ENCODE data around the gene HAUS6. TPM values are rescaled to one million over a fixed set of nuclear protein-coding genes. Genes with fewer than 3 reads are reported as not detected.
A peak's percentile ranks its signal among the peaks of the same experiment; 100 is the strongest.
"Not testable (repeated sequence)": the region's sequence is repeated elsewhere in the genome, so short reads cannot be mapped to it uniquely, and the experiment has no call there.

HAUS6 gene
- total and polyA plus RNA-seq, 4 experiments from 2014 or later = 6.7 to 20.9 (median 13.5) TPM

- Histone ChIP-seq H3K4me3 (ENCODE audit: low read length in 2 of 2) (no peak overlapping the region), H3K27ac (ENCODE audit: low read depth, low read length) (no peak overlapping the region), H3K36me3 (ENCODE audit: insufficient read depth, low read length) (no peaks in the 10 kb centered on the region), H3K9me3 (ENCODE audit: control insufficient read depth in 1 of 2, low read length in 2 of 2) (no peaks in the 10 kb centered on the region), H3K27me3 (ENCODE audit: insufficient read depth, low read length) (peaks cover 4% of the 10 kb centered on the region), H3K4me1 (ENCODE audit: insufficient read depth, low read length) (no peaks in the 10 kb centered on the region)
- peaks cover 4 to 11% of the 10 kb centered on the region in 2 donors for H3K27me3 Mint-ChIP-seq
- H3K4me1 Mint-ChIP-seq = peaks cover 0 to 2% (median under 1%) of the 10 kb centered on the region in 4 donors
- intact Hi-C loops (cut with micrococcal nuclease) = loop anchor here (5.0 kb wide), 2 partner anchors 429 to 1216 kb away; no protein-coding TSS in a partner anchor
- no peaks in the 10 kb centered on the region for H3K36me3 Mint-ChIP-seq
- CTCF ChIA-PET (ENCODE audit: partially characterized antibody) = interaction anchor here (1.3 to 3.2 kb wide), 9 partner anchors 10 to 773 kb away, joined by 5 to 28 read pairs (median 7); partner anchors contain the start of gene RRAGA
- H3K27ac Mint-ChIP-seq = no peak overlapping the region
- no peak overlapping the region for H3K4me3 Mint-ChIP-seq
- no peak for DNase-seq
- POLR2A ChIA-PET (ENCODE audit: partially characterized antibody) = no interaction called here
- H3K9me3 Mint-ChIP-seq = no peaks in the 10 kb centered on the region
Measured at GRCh38 chr9:19027825-19028224, 74.9 kb downstream of the HAUS6 start.

- Mint-ChIP-seq H3K27ac (peak overlapping the region in 1 of 7 donors; percentile 88), H3K36me3 (no peaks in the 10 kb centered on the region), H3K4me3 (no peak overlapping the region), H3K4me1 (peaks cover 0 to 6% (median 3%) of the 10 kb centered on the region in 4 donors), H3K9me3 (peaks cover 0 to 3% (median 0%) of the 10 kb centered on the region in 8 donors), H3K27me3 (peaks cover 4 to 12% of the 10 kb centered on the region in 2 donors)
- intact Hi-C loops (cut with micrococcal nuclease) = loop anchor here (5.0 kb wide), 2 partner anchors 431 to 1214 kb away; no protein-coding TSS in a partner anchor
- peaks cover 4% of the 10 kb centered on the region for H3K27me3 ChIP-seq (ENCODE audit: insufficient read depth, low read length)
- no peak for DNase-seq
- POLR2A ChIA-PET (ENCODE audit: partially characterized antibody) = interaction anchor here (1.5 kb wide), 1 partner anchor 22 kb away, joined by 6 read pairs; the partner anchor contains the start of gene RRAGA
- H3K9me3 ChIP-seq (ENCODE audit: control insufficient read depth in 1 of 2, low read length in 2 of 2) = no peaks in the 10 kb centered on the region
- H3K27ac ChIP-seq (ENCODE audit: low read depth, low read length) = no peak overlapping the region
- H3K4me3 ChIP-seq (ENCODE audit: low read length in 2 of 2) = no peak overlapping the region
- CTCF ChIA-PET (ENCODE audit: partially characterized antibody) = interaction anchor here (0.7 to 3.2 kb wide), 9 partner anchors 11 to 770 kb away, joined by 3 to 12 read pairs (median 3); partner anchors contain the start of gene RRAGA
- no peaks in the 10 kb centered on the region for H3K36me3 ChIP-seq (ENCODE audit: insufficient read depth, low read length)
- H3K4me1 ChIP-seq (ENCODE audit: insufficient read depth, low read length) = no peaks in the 10 kb centered on the region
Measured at GRCh38 chr9:19026375-19026774, 76.3 kb downstream of the HAUS6 start.

GRCh38 chr9:19023078-19023477, 79.6 kb downstream of the HAUS6 start:
- Histone ChIP-seq H3K36me3 (ENCODE audit: insufficient read depth, low read length) (no peaks in the 10 kb centered on the region), H3K27me3 (ENCODE audit: insufficient read depth, low read length) (no peaks in the 10 kb centered on the region), H3K9me3 (ENCODE audit: control insufficient read depth in 1 of 2, low read length in 2 of 2) (no peaks in the 10 kb centered on the region), H3K4me3 (ENCODE audit: low read length in 2 of 2) (no peak overlapping the region), H3K4me1 (ENCODE audit: insufficient read depth, low read length) (no peaks in the 10 kb centered on the region), H3K27ac (ENCODE audit: low read depth, low read length) (no peak overlapping the region)
- Mint-ChIP-seq H3K27ac (no peak overlapping the region), H3K4me1 (peaks cover 0 to 6% (median 2%) of the 10 kb centered on the region in 4 donors), H3K4me3 (no peak overlapping the region), H3K9me3 (peaks cover 0 to 3% (median 0%) of the 10 kb centered on the region in 8 donors), H3K27me3 (peaks cover 0 to 7% of the 10 kb centered on the region in 2 donors), H3K36me3 (no peaks in the 10 kb centered on the region)
- ChIA-PET POLR2A (ENCODE audit: partially characterized antibody) (no interaction called here), CTCF (ENCODE audit: partially characterized antibody) (interaction anchor here (1.2 kb wide), 1 partner anchor 56 kb away, joined by 3 read pairs; no protein-coding TSS in a partner anchor)
- DNase-seq = no peak
- intact Hi-C loops (cut with micrococcal nuclease) = no loop called here

- POLR2A ChIA-PET (ENCODE audit: partially characterized antibody) = no interaction called here
- Mint-ChIP-seq H3K4me1 (peaks cover 0 to 6% (median 2%) of the 10 kb centered on the region in 4 donors), H3K36me3 (no peaks in the 10 kb centered on the region), H3K27ac (peak overlapping the region in 1 of 7 donors; percentile 13), H3K27me3 (peaks cover 0 to 7% of the 10 kb centered on the region in 2 donors), H3K9me3 (peaks cover 0 to 3% (median 0%) of the 10 kb centered on the region in 8 donors), H3K4me3 (peak overlapping the region in 1 of 8 donors; percentile 2)
- CTCF ChIA-PET (ENCODE audit: partially characterized antibody) = no interaction called here
- Histone ChIP-seq H3K4me1 (ENCODE audit: insufficient read depth, low read length) (no peaks in the 10 kb centered on the region), H3K9me3 (ENCODE audit: control insufficient read depth in 1 of 2, low read length in 2 of 2) (no peaks in the 10 kb centered on the region), H3K27me3 (ENCODE audit: insufficient read depth, low read length) (no peaks in the 10 kb centered on the region), H3K4me3 (ENCODE audit: low read length in 2 of 2) (no peak overlapping the region), H3K36me3 (ENCODE audit: insufficient read depth, low read length) (no peaks in the 10 kb centered on the region), H3K27ac (ENCODE audit: low read depth, low read length) (no peak overlapping the region)
- intact Hi-C loops (cut with micrococcal nuclease) = no loop called here
- no peak for DNase-seq
Measured at GRCh38 chr9:19022206-19022605, 80.5 kb downstream of the HAUS6 start.

- POLR2A ChIA-PET (ENCODE audit: partially characterized antibody); intact Hi-C loops (cut with micrococcal nuclease); H3K4me1 ChIP-seq (ENCODE audit: insufficient read depth, low read length); DNase-seq; H3K36me3 ChIP-seq (ENCODE audit: insufficient read depth, low read length); H3K27ac ChIP-seq (ENCODE audit: low read depth, low read length); H3K9me3 ChIP-seq (ENCODE audit: control insufficient read depth in 1 of 2, low read length in 2 of 2); H3K4me3 Mint-ChIP-seq; H3K36me3 Mint-ChIP-seq; CTCF ChIA-PET (ENCODE audit: partially characterized antibody); H3K4me1 Mint-ChIP-seq; H3K27me3 ChIP-seq (ENCODE audit: insufficient read depth, low read length); H3K27ac Mint-ChIP-seq; H3K9me3 Mint-ChIP-seq; H3K27me3 Mint-ChIP-seq; H3K4me3 ChIP-seq (ENCODE audit: low read length in 2 of 2): not testable (repeated sequence)
Measured at GRCh38 chr9:19021649-19022048, 81.1 kb downstream of the HAUS6 start.

GRCh38 chr9:19020886-19021455, 81.7 kb downstream of the HAUS6 start:
- Histone ChIP-seq H3K9me3 (ENCODE audit: control insufficient read depth in 1 of 2, low read length in 2 of 2) (no peaks in the 10 kb centered on the region), H3K36me3 (ENCODE audit: insufficient read depth, low read length) (no peaks in the 10 kb centered on the region), H3K4me1 (ENCODE audit: insufficient read depth, low read length) (no peaks in the 10 kb centered on the region), H3K27me3 (ENCODE audit: insufficient read depth, low read length) (no peaks in the 10 kb centered on the region), H3K27ac (ENCODE audit: low read depth, low read length) (no peak overlapping the region), H3K4me3 (ENCODE audit: low read length in 2 of 2) (no peak overlapping the region)
- no peaks in the 10 kb centered on the region for H3K36me3 Mint-ChIP-seq
- peaks cover 0 to 4% of the 10 kb centered on the region in 2 donors for H3K27me3 Mint-ChIP-seq
- CTCF ChIA-PET (ENCODE audit: partially characterized antibody) = no interaction called here
- no peak overlapping the region for H3K4me3 Mint-ChIP-seq
- DNase-seq = no peak
- peaks cover 0 to 3% (median 0%) of the 10 kb centered on the region in 8 donors for H3K9me3 Mint-ChIP-seq
- H3K4me1 Mint-ChIP-seq = peaks cover 0 to 6% (median 2%) of the 10 kb centered on the region in 4 donors
- intact Hi-C loops (cut with micrococcal nuclease) = no loop called here
- peak overlapping the region in 1 of 7 donors; percentile 9 for H3K27ac Mint-ChIP-seq
- POLR2A ChIA-PET (ENCODE audit: partially characterized antibody) = no interaction called here

GRCh38 chr9:19018201-19018600, 84.5 kb downstream of the HAUS6 start:
- H3K27me3 Mint-ChIP-seq = peaks cover 0 to 1% of the 10 kb centered on the region in 2 donors
- H3K36me3 Mint-ChIP-seq = no peaks in the 10 kb centered on the region
- CTCF ChIA-PET (ENCODE audit: partially characterized antibody) = interaction anchor here (1.1 kb wide), 1 partner anchor 10 kb away, joined by 3 read pairs; no protein-coding TSS in a partner anchor
- H3K27ac Mint-ChIP-seq = peak overlapping the region in 1 of 7 donors; percentile 41
- POLR2A ChIA-PET (ENCODE audit: partially characterized antibody) = no interaction called here
- Histone ChIP-seq H3K4me3 (ENCODE audit: low read length in 2 of 2) (no peak overlapping the region), H3K27ac (ENCODE audit: low read depth, low read length) (no peak overlapping the region), H3K36me3 (ENCODE audit: insufficient read depth, low read length) (no peaks in the 10 kb centered on the region), H3K9me3 (ENCODE audit: control insufficient read depth in 1 of 2, low read length in 2 of 2) (no peaks in the 10 kb centered on the region), H3K4me1 (ENCODE audit: insufficient read depth, low read length) (no peaks in the 10 kb centered on the region), H3K27me3 (ENCODE audit: insufficient read depth, low read length) (no peaks in the 10 kb centered on the region)
- no peak overlapping the region for H3K4me3 Mint-ChIP-seq
- intact Hi-C loops (cut with micrococcal nuclease) = no loop called here
- peaks cover 0 to 3% (median 0%) of the 10 kb centered on the region in 8 donors for H3K9me3 Mint-ChIP-seq
- peaks cover 0 to 6% (median 1%) of the 10 kb centered on the region in 4 donors for H3K4me1 Mint-ChIP-seq
- no peak for DNase-seq

Data from CD4-positive, alpha-beta memory T cell (primary cell).